GM12874 (cell line): ENCODE data around the gene LTB4R2.

Experiments
- CTCF ChIP-seq: IDR thresholded peaks from 2 replicates; pipeline ENCODE4 v1.5.1; 2011; ENCODE audit warnings: low read depth, mild to moderate bottlenecking, control low read depth, low read length, moderate library complexity; ENCODE audit not compliant: insufficient read depth

LTB4R2 gene

GRCh38 chr14:24266344-24267244 lies 43.3 kb upstream of the LTB4R2 start:
- TF ChIP-seq CTCF, result no peak

- TF ChIP-seq CTCF, result no peak
These were observed 42.4 kb upstream of the LTB4R2 start for GRCh38 chr14:24267516-24267915.

- TF ChIP-seq CTCF, result no peak
These were observed 41.7 kb upstream of the LTB4R2 start for GRCh38 chr14:24268225-24268624.

GRCh38 chr14:24269368-24269767 lies 40.6 kb upstream of the LTB4R2 start:
- TF ChIP-seq CTCF, result no peak

- TF ChIP-seq CTCF, result no peak
These were observed 39.9 kb upstream of the LTB4R2 start for GRCh38 chr14:24269910-24270536.

- no peak for TF ChIP-seq CTCF
These were observed 39.3 kb upstream of the LTB4R2 start for GRCh38 chr14:24270537-24271133.

- peak; percentile 92 for TF ChIP-seq CTCF
These were observed 38.7 kb upstream of the LTB4R2 start, which contains the start of gene RABGGTA for GRCh38 chr14:24271134-24271833. TSS of gene RABGGTA (minus strand) at chr14:24271597. CDS start at chr14:24271115, 482 bp downstream.
